Stimulated activated CD8-positive, alpha-beta memory T cell treated with anti-CD3 and anti-CD28 coated beads, Interleukin-2, amount 100 ng/mL, for 48 hours (primary cell): ENCODE data around the gene CEMIP2.

Experiments
- DNase-seq, 2 donors: peaks; one replicate each; pipeline ENCODE4 v3.0.0-alpha.2; 2020; ENCODE audit warnings: low read depth in 2 of 2

Gene CEMIP2

GRCh38 chr9:71642056-71642455, 126.3 kb downstream of the CEMIP2 start:
- no peak for DNase-seq

- DNase-seq: no peak
These were observed 129.7 kb downstream of the CEMIP2 start for GRCh38 chr9:71638627-71639026.

GRCh38 chr9:71637926-71638325, 130.4 kb downstream of the CEMIP2 start:
- no peak for DNase-seq

GRCh38 chr9:71637375-71637774, 130.9 kb downstream of the CEMIP2 start:
- DNase-seq: no peak

- no peak for DNase-seq
These were observed 132.0 kb downstream of the CEMIP2 start for GRCh38 chr9:71636143-71636839.

- DNase-seq: no peak
These were observed 133.6 kb downstream of the CEMIP2 start for GRCh38 chr9:71634752-71635151.
